Calu3 (cell line): ENCODE measurements around the gene CCDC87. TPM values are rescaled to one million over a fixed set of nuclear protein-coding genes. Genes with fewer than 3 reads are reported as not detected.

ENCODE experiments used
- BruUV-seq: library from RNA; stranded (reverse); fragments of 400-500 nt; replicated peaks from 2 replicates; lab custom pipeline; 2021; lab: Mats Ljungman, UMichigan
- CTCF ChIA-PET: fragments of 300-600 bp; sonication (Branson Sonifier 250); formaldehyde crosslinking; loops from one replicate; lab custom pipeline; 2022; ENCODE audit warnings: antibody characterized with exemption; lab: Charles Lee
- DNase-seq: peaks from one replicate; pipeline ENCODE4 v3.0.0; 2022
- H3K27ac Mint-ChIP-seq: one replicate; pipeline ENCODE4 v1.8.0; 2022; ENCODE audit warnings: mixed read lengths; ENCODE audit not compliant: unreplicated experiment
- H3K27me3 Mint-ChIP-seq: one replicate; pipeline ENCODE4 v1.8.0; 2022; ENCODE audit warnings: mixed read lengths; ENCODE audit not compliant: unreplicated experiment
- H3K36me3 Mint-ChIP-seq: one replicate; pipeline ENCODE4 v1.8.0; 2022; ENCODE audit warnings: mild to moderate bottlenecking, moderate library complexity, mixed read lengths; ENCODE audit not compliant: insufficient read depth, unreplicated experiment
- H3K4me1 Mint-ChIP-seq: one replicate; pipeline ENCODE4 v1.8.0; 2022; ENCODE audit warnings: mild to moderate bottlenecking, low read depth, mixed read lengths; ENCODE audit not compliant: unreplicated experiment
- H3K4me3 Mint-ChIP-seq: one replicate; pipeline ENCODE4 v1.8.0; 2022; ENCODE audit warnings: mild to moderate bottlenecking, low read depth, moderate library complexity, mixed read lengths; ENCODE audit not compliant: unreplicated experiment
- H3K9me3 Mint-ChIP-seq: one replicate; pipeline ENCODE4 v1.8.0; 2022; ENCODE audit warnings: low read depth, mixed read lengths; ENCODE audit not compliant: unreplicated experiment
- CTCF ChIP-seq: fragments of 200-600 bp; IDR thresholded peaks from one replicate; pipeline ENCODE4 v1.8.0; 2022; ENCODE audit warnings: antibody characterized with exemption; ENCODE audit not compliant: unreplicated experiment
- intact Hi-C: fragments of 100-400 bp; cut with micrococcal nuclease; formaldehyde crosslinking; loops from one replicate; pipeline ENCODE4 v1.10.0; 2022; ENCODE audit not compliant: unreplicated experiment
- total RNA-seq: library from RNA; stranded (reverse); gene quantifications from 2 replicates; pipeline ENCODE4 v1.2.3, GENCODE V29; 2022

CCDC87 gene
- total RNA-seq, 1 experiment from 2014 or later = 1.0 TPM

DNA sequence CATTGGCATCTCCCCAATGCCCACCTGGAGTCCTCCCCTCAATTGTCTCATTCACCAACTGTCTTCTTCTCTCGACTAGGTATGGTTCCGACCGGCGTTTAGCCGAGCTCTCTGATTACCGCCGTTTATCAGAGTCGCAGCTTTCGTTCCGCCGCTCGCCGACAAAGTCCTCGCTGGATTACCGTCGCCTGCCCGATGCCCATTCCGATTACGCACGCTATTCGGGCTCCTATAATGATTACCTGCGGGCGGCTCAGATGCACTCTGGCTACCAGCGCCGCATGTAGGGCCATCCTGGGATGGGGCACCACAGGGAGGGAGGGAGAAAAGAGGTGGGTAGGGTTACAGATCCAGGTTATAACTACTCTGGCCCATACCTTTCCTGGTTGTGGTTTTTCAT is 33.5 kb upstream of the CCDC87 start:
- no peaks in the 10 kb centered on the region for H3K27me3 Mint-ChIP-seq
- no peaks in the 10 kb centered on the region for H3K9me3 Mint-ChIP-seq
- intact Hi-C loops = no loop called here
- H3K4me1 Mint-ChIP-seq = peaks cover 14% of the 10 kb centered on the region
- H3K27ac Mint-ChIP-seq = no peak overlapping the region
- no TSS peak for BruUV-seq
- peaks cover 61% of the 10 kb centered on the region for H3K36me3 Mint-ChIP-seq
- DNase-seq = no peak
- TF ChIP-seq CTCF = no peak
- CTCF ChIA-PET = no interaction called here
- H3K4me3 Mint-ChIP-seq = no peak overlapping the region

- no peaks in the 10 kb centered on the region for H3K9me3 Mint-ChIP-seq
- H3K36me3 Mint-ChIP-seq = peaks cover 67% of the 10 kb centered on the region
- no peak for DNase-seq
- peaks cover 14% of the 10 kb centered on the region for H3K4me1 Mint-ChIP-seq
- CTCF ChIA-PET = no interaction called here
- no TSS peak for BruUV-seq
- H3K27ac Mint-ChIP-seq = no peak overlapping the region
- TF ChIP-seq CTCF = no peak
- intact Hi-C loops = no loop called here
- no peak overlapping the region for H3K4me3 Mint-ChIP-seq
- H3K27me3 Mint-ChIP-seq = no peaks in the 10 kb centered on the region
Measured at GRCh38 chr11:66625752-66626149, 32.9 kb upstream of the CCDC87 start.

GRCh38 chr11:66625041-66625751 is 32.3 kb upstream of the CCDC87 start:
- Mint-ChIP-seq H3K9me3 (no peaks in the 10 kb centered on the region), H3K27me3 (no peaks in the 10 kb centered on the region), H3K4me3 (no peak overlapping the region), H3K36me3 (peaks cover 65% of the 10 kb centered on the region), H3K27ac (no peak overlapping the region), H3K4me1 (peaks cover 14% of the 10 kb centered on the region)
- intact Hi-C loops = no loop called here
- CTCF ChIA-PET = no interaction called here
- no TSS peak for BruUV-seq
- no peak for TF ChIP-seq CTCF
- no peak for DNase-seq

- H3K27ac Mint-ChIP-seq = no peak overlapping the region
- peaks cover 65% of the 10 kb centered on the region for H3K36me3 Mint-ChIP-seq
- TF ChIP-seq CTCF = no peak
- no peak for DNase-seq
- H3K27me3 Mint-ChIP-seq = no peaks in the 10 kb centered on the region
- intact Hi-C loops = no loop called here
- no TSS peak for BruUV-seq
- H3K9me3 Mint-ChIP-seq = no peaks in the 10 kb centered on the region
- CTCF ChIA-PET = interaction anchor here (0.6 kb wide), 1 partner anchor 22 kb away, joined by 3 read pairs; no protein-coding TSS in a partner anchor
- H3K4me3 Mint-ChIP-seq = no peak overlapping the region
- peaks cover 19% of the 10 kb centered on the region for H3K4me1 Mint-ChIP-seq
Measured at GRCh38 chr11:66624450-66624849, 31.6 kb upstream of the CCDC87 start.
